ACHN (cell line): Measurements from ENCODE around the gene P2RY11.

Source experiments
- DNase-seq: peaks from one replicate; pipeline ENCODE4 v3.0.0-alpha.2; 2015
- in situ Hi-C: cut with HindIII; loops from 2 replicates; pipeline ENCODE4 v1.10.0; 2017; ENCODE audit warnings: low sequenced_read_pairs, low pct_ligation_motif_present, low pct_unique_long_range_greater_than_20kb

Gene P2RY11

GRCh38 chr19:10111405-10111811 is at the start of gene P2RY11:
Gene P2RY11, plus strand, starts transcription at chr19:10111693. Its CDS starts 29 bp downstream, at chr19:10111722.
- no peak for DNase-seq

GRCh38 chr19:10061717-10062310 is 49.7 kb upstream of the P2RY11 start:
- in situ Hi-C loops: no loop called here
- DNase-seq: peak; percentile 24

More at GRCh38 chr19:10111405-10111811, at the start of gene P2RY11:
- in situ Hi-C loops: no loop called here

GRCh38 chr19:10068205-10068604 is 43.3 kb upstream of the P2RY11 start:
- in situ Hi-C loops: no loop called here
- DNase-seq: no peak

- DNase-seq: no peak
- in situ Hi-C loops: no loop called here
Measured at GRCh38 chr19:10069046-10069445, 42.4 kb upstream of the P2RY11 start.

- DNase-seq: no peak
- in situ Hi-C loops: no loop called here
Measured at GRCh38 chr19:10070730-10071446, 40.6 kb upstream of the P2RY11 start.

- DNase-seq: peak; percentile 25
- in situ Hi-C loops: no loop called here
Measured at GRCh38 chr19:10074153-10074552, 37.3 kb upstream of the P2RY11 start.

- in situ Hi-C loops: no loop called here
- no peak for DNase-seq
Measured at GRCh38 chr19:10076535-10076934, 35.0 kb upstream of the P2RY11 start.

GRCh38 chr19:10078329-10078728 is 33.2 kb upstream of the P2RY11 start:
- in situ Hi-C loops: no loop called here
- no peak for DNase-seq

- DNase-seq: no peak
- in situ Hi-C loops: no loop called here
Measured at GRCh38 chr19:10079031-10079453, 32.5 kb upstream of the P2RY11 start.

- in situ Hi-C loops: no loop called here
- no peak for DNase-seq
Measured at GRCh38 chr19:10083911-10084310, 27.6 kb upstream of the P2RY11 start.

- DNase-seq: no peak
- in situ Hi-C loops: no loop called here
Measured at GRCh38 chr19:10084803-10085202, 26.7 kb upstream of the P2RY11 start.

- in situ Hi-C loops: no loop called here
Measured at GRCh38 chr19:10085641-10086590, 25.6 kb upstream of the P2RY11 start, which contains the start of gene SHFL. Gene SHFL, plus strand, starts transcription at chr19:10086317. Its CDS starts 111 bp downstream, at chr19:10086428.

GRCh38 chr19:10086591-10087192 is 24.8 kb upstream of the P2RY11 start:
- in situ Hi-C loops: no loop called here
- no peak for DNase-seq

More at GRCh38 chr19:10085641-10086590, 25.6 kb upstream of the P2RY11 start, which contains the start of gene SHFL:
- DNase-seq: peak; percentile 69

GRCh38 chr19:10087296-10088061 is 24.0 kb upstream of the P2RY11 start:
- no peak for DNase-seq
- in situ Hi-C loops: no loop called here

GRCh38 chr19:10088949-10089554 is 22.4 kb upstream of the P2RY11 start:
- DNase-seq: no peak
- in situ Hi-C loops: no loop called here

- in situ Hi-C loops: no loop called here
- DNase-seq: no peak
Measured at GRCh38 chr19:10089801-10090375, 21.6 kb upstream of the P2RY11 start.

GRCh38 chr19:10091370-10091687 is 20.2 kb upstream of the P2RY11 start:
- no peak for DNase-seq
- in situ Hi-C loops: no loop called here
